Lower leg skin (tissue), 4 donors: ENCODE data around the gene PEX10. TPM values are rescaled to one million over a fixed set of nuclear protein-coding genes. Genes with fewer than 3 reads are reported as not detected.

Experiments used
- DNase-seq, 2 donors: peaks; one replicate each; pipeline ENCODE4 v3.0.0-alpha.2; 2019; ENCODE audit warnings: low spot score in 2 of 2
- H3K4me3 ChIP-seq: fragments of 200-600 bp; sonication (generic); 2 replicates; pipeline ENCODE4 v1.5.1; 2017; ENCODE audit warnings: mild to moderate bottlenecking, low read depth; ENCODE audit not compliant: poor library complexity, severe bottlenecking
- POLR2A ChIP-seq, 2 donors: fragments of 450-650 bp; IDR thresholded peaks; one replicate each; pipeline ENCODE4 v1.6.1; 2016 to 2017; ENCODE audit warnings: antibody characterized with exemption in 2 of 2, mild to moderate bottlenecking in 1 of 2, moderate library complexity in 1 of 2
- WGBS, 2 donors: methylation state at CpG; one replicate each; pipeline ENCODE4 v1.1.5; 2018; 5-methylcytosine and 5-hydroxymethylcytosine counted together
- intact Hi-C: fragments of 100-400 bp; cut with DNase I; formaldehyde crosslinking; loops from one replicate; pipeline ENCODE4 v1.15.0; 2023; ENCODE audit warnings: low total_unique reads
- total RNA-seq, 4 donors: library from RNA; depleted of rRNA; stranded (reverse); fragments of >200 nt; gene quantifications; one replicate each; pipeline ENCODE4 v1.1.0, GENCODE V29; 2016
- TF ChIP-seq, protein P1 (sequence below), 3 donors: fragments of 450-650 bp; IDR thresholded peaks; one replicate each; pipeline ENCODE4 v1.5.1; 2016; ENCODE audit warnings: antibody characterized with exemption in 3 of 3, mild to moderate bottlenecking in 3 of 3, moderate library complexity in 2 of 3

The PEX10 gene
- total RNA-seq, 4 donors from 2014 or later, result 18.3 to 35.9 (median 27.7) TPM

- no peak for DNase-seq
- no peak overlapping the region for H3K4me3 ChIP-seq
- TF ChIP-seq, protein P1, sequence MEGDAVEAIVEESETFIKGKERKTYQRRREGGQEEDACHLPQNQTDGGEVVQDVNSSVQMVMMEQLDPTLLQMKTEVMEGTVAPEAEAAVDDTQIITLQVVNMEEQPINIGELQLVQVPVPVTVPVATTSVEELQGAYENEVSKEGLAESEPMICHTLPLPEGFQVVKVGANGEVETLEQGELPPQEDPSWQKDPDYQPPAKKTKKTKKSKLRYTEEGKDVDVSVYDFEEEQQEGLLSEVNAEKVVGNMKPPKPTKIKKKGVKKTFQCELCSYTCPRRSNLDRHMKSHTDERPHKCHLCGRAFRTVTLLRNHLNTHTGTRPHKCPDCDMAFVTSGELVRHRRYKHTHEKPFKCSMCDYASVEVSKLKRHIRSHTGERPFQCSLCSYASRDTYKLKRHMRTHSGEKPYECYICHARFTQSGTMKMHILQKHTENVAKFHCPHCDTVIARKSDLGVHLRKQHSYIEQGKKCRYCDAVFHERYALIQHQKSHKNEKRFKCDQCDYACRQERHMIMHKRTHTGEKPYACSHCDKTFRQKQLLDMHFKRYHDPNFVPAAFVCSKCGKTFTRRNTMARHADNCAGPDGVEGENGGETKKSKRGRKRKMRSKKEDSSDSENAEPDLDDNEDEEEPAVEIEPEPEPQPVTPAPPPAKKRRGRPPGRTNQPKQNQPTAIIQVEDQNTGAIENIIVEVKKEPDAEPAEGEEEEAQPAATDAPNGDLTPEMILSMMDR (IDR thresholded peaks at IDR 0.05), result no peak
- TF ChIP-seq POLR2A (IDR thresholded peaks at IDR 0.05), result no peak
- intact Hi-C loops, result no loop called here
- WGBS, 2 donors, result 82 to 87% methylated on average over 21 to 23 of the region's 23 CpGs
These were observed 36.1 kb downstream of the PEX10 start for GRCh38 chr1:2376261-2376741.

DNA sequence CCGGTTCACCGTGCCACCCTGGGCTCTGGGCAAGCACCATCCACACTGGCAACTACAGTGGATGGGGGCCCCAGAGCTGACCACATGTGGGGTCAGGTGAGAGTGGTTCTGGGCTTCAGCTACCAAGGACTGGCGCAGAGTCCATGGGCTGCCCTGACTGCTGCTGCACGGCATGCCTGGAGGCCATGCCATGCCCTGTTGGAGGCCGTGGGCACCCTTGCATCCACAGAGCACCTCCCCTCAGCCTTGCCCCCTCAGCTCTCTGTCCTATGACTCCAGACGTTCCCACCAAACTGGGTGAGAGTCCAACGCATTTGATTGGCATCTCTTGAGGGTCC lies 36.5 kb downstream of the PEX10 start:
- intact Hi-C loops, result no loop called here
- TF ChIP-seq POLR2A (IDR thresholded peaks at IDR 0.05), result no peak
- TF ChIP-seq, protein P1 (IDR thresholded peaks at IDR 0.05), result no peak
- no peak for DNase-seq
- H3K4me3 ChIP-seq, result no peak overlapping the region
- WGBS, 2 donors, result 74 to 83% methylated on average over 5 of the region's 7 CpGs

- 66 to 85% methylated on average over 16 to 19 of the region's 23 CpGs for WGBS, 2 donors
- peak in 1 of 2 donors; percentile 77 for DNase-seq
- no peak overlapping the region for H3K4me3 ChIP-seq
- intact Hi-C loops, result no loop called here
- TF ChIP-seq POLR2A (IDR thresholded peaks at IDR 0.05), result no peak
- TF ChIP-seq, protein P1 (IDR thresholded peaks at IDR 0.05), result no peak
These were observed 37.0 kb downstream of the PEX10 start for GRCh38 chr1:2375246-2375922.

DNA sequence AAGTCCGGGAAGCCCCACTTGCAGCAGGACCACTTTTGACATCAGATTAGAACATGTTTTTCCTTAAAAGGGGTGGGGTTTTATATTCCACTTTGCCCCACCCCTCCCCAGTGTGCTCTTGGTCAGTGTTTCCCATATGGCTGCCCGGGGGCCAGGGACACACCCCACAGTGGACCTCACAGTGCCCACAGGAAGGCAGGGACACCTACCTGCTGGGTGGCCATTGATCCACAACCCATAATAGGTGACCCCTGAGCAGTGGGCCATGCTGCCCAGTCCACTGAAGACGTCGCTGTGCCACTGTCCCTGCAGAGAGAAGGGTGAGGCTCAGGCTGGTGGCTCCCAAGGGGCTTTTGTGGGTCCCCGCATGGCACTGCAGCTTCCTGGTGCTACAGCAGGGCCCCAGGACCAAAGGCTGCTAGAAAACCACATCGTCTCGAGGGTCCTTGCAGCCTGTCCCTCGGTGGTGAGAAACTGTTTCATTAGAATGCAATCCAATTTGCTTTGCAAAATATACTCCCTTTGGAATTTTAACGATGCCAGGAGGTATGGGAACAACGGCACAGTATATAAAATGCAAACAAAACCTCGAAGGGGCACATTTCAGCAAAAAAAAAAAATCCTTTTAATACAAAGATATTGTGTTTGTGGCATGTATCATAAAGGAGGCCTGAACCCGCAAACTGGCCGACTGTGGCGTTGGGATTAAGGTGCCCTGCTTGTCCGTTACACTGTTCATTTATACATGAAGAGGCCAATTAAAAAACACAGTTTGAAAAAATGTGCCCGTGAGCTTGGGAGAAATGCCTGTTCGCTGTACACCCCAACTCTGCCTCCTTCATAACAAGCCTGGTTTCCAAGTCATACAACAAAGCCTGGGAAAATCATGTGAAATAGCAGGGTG lies 37.9 kb downstream of the PEX10 start:
- TF ChIP-seq, protein P1 (IDR thresholded peaks at IDR 0.05), result no peak
- TF ChIP-seq POLR2A (IDR thresholded peaks at IDR 0.05), result no peak
- 81 to 86% methylated on average over 15 to 17 of the region's 17 CpGs for WGBS, 2 donors
- peak in 1 of 2 donors; percentile 79 for DNase-seq
- H3K4me3 ChIP-seq, result no peak overlapping the region
- intact Hi-C loops, result no loop called here

GRCh38 chr1:2373551-2374251 lies 38.7 kb downstream of the PEX10 start:
- TF ChIP-seq, protein P1 (IDR thresholded peaks at IDR 0.05), result no peak
- intact Hi-C loops, result no loop called here
- H3K4me3 ChIP-seq, result no peak overlapping the region
- DNase-seq, result peak in 1 of 2 donors; percentile 76
- 92 to 93% methylated on average over 13 to 20 of the region's 20 CpGs for WGBS, 2 donors
